ENCODE data around the gene RBM6.

RBM6 gene

GRCh38 chr3:50111757-50112156 lies 171.8 kb downstream of the RBM6 start:
- no peaks in the 10 kb centered on the region for H3K4me1 ChIP-seq (ENCODE audit: insufficient read depth, low read length, severe bottlenecking)
- no peaks in the 10 kb centered on the region for H3K79me2 ChIP-seq (ENCODE audit: insufficient read depth, low read length)
- 0 out of 2 replicates have a peak, but pooled peaks cover 3% of the 10 kb centered on the region for H3F3A ChIP-seq (ENCODE audit: insufficient read depth, low read length)
- no peaks in the 10 kb centered on the region for H3K9me2 ChIP-seq (ENCODE audit: low read depth, low read length)
- no peak overlapping the region for H2AFZ ChIP-seq (ENCODE audit: low read length)
- no peak overlapping the region for H3K9ac ChIP-seq (ENCODE audit: low read length)
- H3K27ac ChIP-seq (ENCODE audit: low read depth, low read length, poor library complexity, severe bottlenecking) = no peak overlapping the region
- H3K9me3 ChIP-seq (ENCODE audit: low read length) = no peaks in the 10 kb centered on the region
- no peaks in the 10 kb centered on the region for H4K20me1 ChIP-seq (ENCODE audit: insufficient read depth, low read length)
- H3K4me2 ChIP-seq (ENCODE audit: low read length) = no peak overlapping the region
- TF ChIP-seq CTCF (IDR thresholded peaks at IDR 0.05; ENCODE audit: low read length) (no peak), EZH2 (IDR thresholded peaks at IDR 0.05; ENCODE audit: borderline replicate concordance, low read length) (no peak)
- no peak overlapping the region for H3K4me3 ChIP-seq (ENCODE audit: low read depth, low read length, poor library complexity, severe bottlenecking)
- H3K27me3 ChIP-seq (ENCODE audit: insufficient read depth, low read length) = no peaks in the 10 kb centered on the region
- H3K36me3 ChIP-seq (ENCODE audit: insufficient read depth, low read length) = peaks cover 96% of the 10 kb centered on the region

- no peaks in the 10 kb centered on the region for H3K9me2 ChIP-seq (ENCODE audit: low read depth, low read length)
- H2AFZ ChIP-seq (ENCODE audit: low read length) = no peak overlapping the region
- H3K27me3 ChIP-seq (ENCODE audit: insufficient read depth, low read length) = no peaks in the 10 kb centered on the region
- peaks cover 96% of the 10 kb centered on the region for H3K36me3 ChIP-seq (ENCODE audit: insufficient read depth, low read length)
- no peaks in the 10 kb centered on the region for H4K20me1 ChIP-seq (ENCODE audit: insufficient read depth, low read length)
- TF ChIP-seq EZH2 (IDR thresholded peaks at IDR 0.05; ENCODE audit: borderline replicate concordance, low read length) (no peak), CTCF (IDR thresholded peaks at IDR 0.05; ENCODE audit: low read length) (no peak)
- H3K27ac ChIP-seq (ENCODE audit: low read depth, low read length, poor library complexity, severe bottlenecking) = no peak overlapping the region
- no peak overlapping the region for H3K4me2 ChIP-seq (ENCODE audit: low read length)
- H3F3A ChIP-seq (ENCODE audit: insufficient read depth, low read length) = 0 out of 2 replicates have a peak, but pooled peaks cover 3% of the 10 kb centered on the region
- H3K9me3 ChIP-seq (ENCODE audit: low read length) = no peaks in the 10 kb centered on the region
- H3K79me2 ChIP-seq (ENCODE audit: insufficient read depth, low read length) = no peaks in the 10 kb centered on the region
- no peaks in the 10 kb centered on the region for H3K4me1 ChIP-seq (ENCODE audit: insufficient read depth, low read length, severe bottlenecking)
- H3K9ac ChIP-seq (ENCODE audit: low read length) = no peak overlapping the region
- H3K4me3 ChIP-seq (ENCODE audit: low read depth, low read length, poor library complexity, severe bottlenecking) = no peak overlapping the region
These were observed 172.5 kb downstream of the RBM6 start for GRCh38 chr3:50112462-50112861.

GRCh38 chr3:50117120-50117519 lies 177.2 kb downstream of the RBM6 start:
- Histone ChIP-seq H3K27ac (ENCODE audit: low read depth, low read length, poor library complexity, severe bottlenecking) (no peak overlapping the region), H3K9me3 (ENCODE audit: low read length) (no peaks in the 10 kb centered on the region), H3K9me2 (ENCODE audit: low read depth, low read length) (no peaks in the 10 kb centered on the region), H3F3A (ENCODE audit: insufficient read depth, low read length) (no peaks in the 10 kb centered on the region), H4K20me1 (ENCODE audit: insufficient read depth, low read length) (no peaks in the 10 kb centered on the region), H3K4me3 (ENCODE audit: low read depth, low read length, poor library complexity, severe bottlenecking) (no peak overlapping the region), H2AFZ (ENCODE audit: low read length) (no peak overlapping the region), H3K4me2 (ENCODE audit: low read length) (no peak overlapping the region), H3K4me1 (ENCODE audit: insufficient read depth, low read length, severe bottlenecking) (no peaks in the 10 kb centered on the region), H3K9ac (ENCODE audit: low read length) (no peak overlapping the region), H3K36me3 (ENCODE audit: insufficient read depth, low read length) (peaks cover 96% of the 10 kb centered on the region), H3K79me2 (ENCODE audit: insufficient read depth, low read length) (no peaks in the 10 kb centered on the region), H3K27me3 (ENCODE audit: insufficient read depth, low read length) (no peaks in the 10 kb centered on the region)
- no peak for TF ChIP-seq EZH2 (IDR thresholded peaks at IDR 0.05; ENCODE audit: borderline replicate concordance, low read length)
- TF ChIP-seq CTCF (IDR thresholded peaks at IDR 0.05; ENCODE audit: low read length) = no peak

All from OCI-LY1 (cell line).